ENCODE measurements around the gene IL12RB1.

IL12RB1 gene

GRCh38 chr19:18029617-18030338 lies 57.0 kb downstream of the IL12RB1 start:
- TF ChIP-seq CTCF (conservative IDR thresholded peaks at IDR 0.05; ENCODE audit: low read length) = no peak
- H3K4me3 ChIP-seq (ENCODE audit: low read length) = no peak overlapping the region
- DNase-seq (ENCODE audit: low read depth) = peak; percentile 56

- no peak for DNase-seq (ENCODE audit: low read depth)
- TF ChIP-seq CTCF (conservative IDR thresholded peaks at IDR 0.05; ENCODE audit: low read length) = no peak
- H3K4me3 ChIP-seq (ENCODE audit: low read length) = no peak overlapping the region
These were observed 59.6 kb downstream of the IL12RB1 start for GRCh38 chr19:18027151-18027550.

- TF ChIP-seq CTCF (conservative IDR thresholded peaks at IDR 0.05; ENCODE audit: low read length) = no peak
- peak; percentile 39 for DNase-seq (ENCODE audit: low read depth)
- H3K4me3 ChIP-seq (ENCODE audit: low read length) = no peak overlapping the region
These were observed 63.0 kb downstream of the IL12RB1 start for GRCh38 chr19:18023622-18024251.

- peak overlapping the region; percentile 4; the same call in 1 of the 2 replicates for H3K4me3 ChIP-seq (ENCODE audit: low read length)
- TF ChIP-seq CTCF (conservative IDR thresholded peaks at IDR 0.05; ENCODE audit: low read length) = no peak
- peak; percentile 82 for DNase-seq (ENCODE audit: low read depth)
These were observed 65.5 kb downstream of the IL12RB1 start for GRCh38 chr19:18021121-18021755.

- TF ChIP-seq CTCF (conservative IDR thresholded peaks at IDR 0.05; ENCODE audit: low read length) = no peak
- DNase-seq (ENCODE audit: low read depth) = peak; percentile 45
- H3K4me3 ChIP-seq (ENCODE audit: low read length) = no peak overlapping the region
These were observed 66.3 kb downstream of the IL12RB1 start for GRCh38 chr19:18020212-18021085.

- TF ChIP-seq CTCF (conservative IDR thresholded peaks at IDR 0.05; ENCODE audit: low read length) = no peak
- H3K4me3 ChIP-seq (ENCODE audit: low read length) = no peak overlapping the region
- DNase-seq (ENCODE audit: low read depth) = no peak
These were observed 69.3 kb downstream of the IL12RB1 start for GRCh38 chr19:18017275-18018083.
